Gastrocnemius medialis (tissue), 4 donors: ENCODE results near the gene GRIA4.

ENCODE experiments used
- POLR2A ChIP-seq, 2 donors: fragments of 450-650 bp; IDR thresholded peaks; one replicate each; pipeline ENCODE4 v1.6.1; 2017; ENCODE audit warnings: antibody characterized with exemption in 2 of 2, mild to moderate bottlenecking in 2 of 2, moderate library complexity in 2 of 2
- TF ChIP-seq, protein P1 (sequence below), 5 experiments: fragments of 450-650 bp in 3 of 5; fragments of 200-600 bp in 2 of 5; sonication (generic) in 2 of 5; IDR thresholded peaks in 4 of 5; conservative IDR thresholded peaks in 1 of 5; 1 replicate in 4 of 5; 2 replicates in 1 of 5; pipeline ENCODE4 v1.5.1; 2016 to 2019; ENCODE audit warnings: antibody characterized with exemption in 5 of 5, mild to moderate bottlenecking in 3 of 5, moderate library complexity in 3 of 5

DNA sequence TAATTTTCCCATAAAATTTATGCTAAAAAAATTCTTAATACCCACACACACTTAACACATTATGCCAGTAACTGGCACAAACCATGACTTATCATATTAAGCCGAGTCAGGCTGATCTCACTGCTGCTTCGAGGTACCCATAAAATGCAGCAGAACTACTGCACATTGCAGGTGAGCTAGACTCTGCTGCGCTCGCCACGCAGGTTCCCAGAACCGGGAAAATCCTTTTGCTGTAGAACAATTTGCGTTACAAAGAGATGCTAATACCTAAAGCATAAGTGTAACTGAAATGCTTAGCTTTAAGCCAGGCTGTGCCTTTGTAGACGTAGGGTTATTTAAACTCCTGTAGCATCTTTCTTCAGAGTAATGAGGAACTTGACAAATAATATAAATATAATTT, 211.9 kb downstream of the GRIA4 start:
- TF ChIP-seq, protein P1, sequence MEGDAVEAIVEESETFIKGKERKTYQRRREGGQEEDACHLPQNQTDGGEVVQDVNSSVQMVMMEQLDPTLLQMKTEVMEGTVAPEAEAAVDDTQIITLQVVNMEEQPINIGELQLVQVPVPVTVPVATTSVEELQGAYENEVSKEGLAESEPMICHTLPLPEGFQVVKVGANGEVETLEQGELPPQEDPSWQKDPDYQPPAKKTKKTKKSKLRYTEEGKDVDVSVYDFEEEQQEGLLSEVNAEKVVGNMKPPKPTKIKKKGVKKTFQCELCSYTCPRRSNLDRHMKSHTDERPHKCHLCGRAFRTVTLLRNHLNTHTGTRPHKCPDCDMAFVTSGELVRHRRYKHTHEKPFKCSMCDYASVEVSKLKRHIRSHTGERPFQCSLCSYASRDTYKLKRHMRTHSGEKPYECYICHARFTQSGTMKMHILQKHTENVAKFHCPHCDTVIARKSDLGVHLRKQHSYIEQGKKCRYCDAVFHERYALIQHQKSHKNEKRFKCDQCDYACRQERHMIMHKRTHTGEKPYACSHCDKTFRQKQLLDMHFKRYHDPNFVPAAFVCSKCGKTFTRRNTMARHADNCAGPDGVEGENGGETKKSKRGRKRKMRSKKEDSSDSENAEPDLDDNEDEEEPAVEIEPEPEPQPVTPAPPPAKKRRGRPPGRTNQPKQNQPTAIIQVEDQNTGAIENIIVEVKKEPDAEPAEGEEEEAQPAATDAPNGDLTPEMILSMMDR (IDR thresholded peaks at IDR 0.05 in 4 of 5, conservative IDR thresholded peaks at IDR 0.05 in 1 of 5): no peak
- no peak for TF ChIP-seq POLR2A (IDR thresholded peaks at IDR 0.05)
